Measurements from ENCODE around the gene SOX3.

SOX3 gene

GRCh38 chrX:140504371-140505324 is at the start of gene SOX3:
Gene SOX3, minus strand, starts transcription at chrX:140505069. Its CDS starts 9 bp downstream, at chrX:140505060.
- DNase-seq (ENCODE audit: low read depth in 2 of 3, low spot score in 2 of 3), result no peak

GRCh38 chrX:140548985-140549384 is 44.1 kb upstream of the SOX3 start:
- DNase-seq (ENCODE audit: low read depth in 2 of 3, low spot score in 2 of 3), result no peak

GRCh38 chrX:140526171-140526570 is 21.3 kb upstream of the SOX3 start:
- DNase-seq (ENCODE audit: low read depth in 2 of 3, low spot score in 2 of 3), result no peak

- DNase-seq (ENCODE audit: low read depth in 2 of 3, low spot score in 2 of 3), result no peak
These were observed 20.6 kb upstream of the SOX3 start for GRCh38 chrX:140525448-140525847.

GRCh38 chrX:140524556-140524955 is 19.7 kb upstream of the SOX3 start:
- DNase-seq (ENCODE audit: low read depth in 2 of 3, low spot score in 2 of 3), result no peak

- DNase-seq (ENCODE audit: low read depth in 2 of 3, low spot score in 2 of 3), result no peak
These were observed 16.5 kb upstream of the SOX3 start for GRCh38 chrX:140521393-140521792.

GRCh38 chrX:140514554-140514953 is 9.7 kb upstream of the SOX3 start:
- no peak for DNase-seq (ENCODE audit: low read depth in 2 of 3, low spot score in 2 of 3)

GRCh38 chrX:140510895-140511295 is 6.0 kb upstream of the SOX3 start:
- no peak for DNase-seq (ENCODE audit: low read depth in 2 of 3, low spot score in 2 of 3)

- DNase-seq (ENCODE audit: low read depth in 2 of 3, low spot score in 2 of 3), result no peak
These were observed 5.4 kb upstream of the SOX3 start for GRCh38 chrX:140510306-140510676.

GRCh38 chrX:140509468-140510305 is 4.8 kb upstream of the SOX3 start:
- no peak for DNase-seq (ENCODE audit: low read depth in 2 of 3, low spot score in 2 of 3)

- no peak for DNase-seq (ENCODE audit: low read depth in 2 of 3, low spot score in 2 of 3)
These were observed 4.1 kb upstream of the SOX3 start for GRCh38 chrX:140508958-140509357.

- no peak for DNase-seq (ENCODE audit: low read depth in 2 of 3, low spot score in 2 of 3)
These were observed 3.1 kb upstream of the SOX3 start for GRCh38 chrX:140507982-140508305.

- DNase-seq (ENCODE audit: low read depth in 2 of 3, low spot score in 2 of 3), result no peak
These were observed 2.5 kb upstream of the SOX3 start for GRCh38 chrX:140507223-140507981.

GRCh38 chrX:140505421-140506337 is 810 bp upstream of the SOX3 start:
- no peak for DNase-seq (ENCODE audit: low read depth in 2 of 3, low spot score in 2 of 3)

GRCh38 chrX:140503714-140504351 is 1.0 kb downstream of the SOX3 start:
- DNase-seq (ENCODE audit: low read depth in 2 of 3, low spot score in 2 of 3), result no peak

GRCh38 chrX:140503238-140503601 is 1.6 kb downstream of the SOX3 start:
- no peak for DNase-seq (ENCODE audit: low read depth in 2 of 3, low spot score in 2 of 3)

GRCh38 chrX:140502491-140503237 is 2.2 kb downstream of the SOX3 start:
- DNase-seq (ENCODE audit: low read depth in 2 of 3, low spot score in 2 of 3), result no peak

GRCh38 chrX:140501940-140502468 is 2.9 kb downstream of the SOX3 start:
- DNase-seq (ENCODE audit: low read depth in 2 of 3, low spot score in 2 of 3), result no peak

GRCh38 chrX:140501321-140501720 is 3.5 kb downstream of the SOX3 start:
- no peak for DNase-seq (ENCODE audit: low read depth in 2 of 3, low spot score in 2 of 3)
